Brain microvascular endothelial cell (primary cell): Measurements from ENCODE around the gene CEP97.

ENCODE experiments used
- DNase-seq: peaks from one replicate; pipeline ENCODE4 v3.0.0-alpha.2; 2020
- H3K27ac ChIP-seq: fragments of 250-450 bp; sonication (Bioruptor Pico); 2 replicates; pipeline ENCODE4 v1.5.1; 2020; ENCODE audit warnings: mild to moderate bottlenecking, moderate library complexity
- H3K27me3 ChIP-seq: fragments of 250-450 bp; sonication (Bioruptor Pico); replicated peaks from 2 replicates; pipeline ENCODE4 v1.5.1; 2020; ENCODE audit warnings: mild to moderate bottlenecking
- H3K36me3 ChIP-seq: fragments of 250-450 bp; sonication (Bioruptor Pico); replicated peaks from 2 replicates; pipeline ENCODE4 v1.5.1; 2020; ENCODE audit warnings: mild to moderate bottlenecking
- H3K4me3 ChIP-seq: 2 replicates; pipeline ENCODE4 v1.5.1; 2011; ENCODE audit warnings: low read depth, mild to moderate bottlenecking, control low read depth, low read length, moderate library complexity
- CTCF ChIP-seq: IDR thresholded peaks from 2 replicates; pipeline ENCODE4 v1.5.1; 2011; ENCODE audit warnings: low read depth, mild to moderate bottlenecking, moderate library complexity, low read length, control low read depth, inconsistent platforms; ENCODE audit errors: missing control alignments
- in situ Hi-C: cut with HindIII; loops from 2 replicates; pipeline ENCODE4 v1.10.0; 2017; ENCODE audit warnings: low sequenced_read_pairs, low pct_ligation_motif_present

The CEP97 gene

DNA sequence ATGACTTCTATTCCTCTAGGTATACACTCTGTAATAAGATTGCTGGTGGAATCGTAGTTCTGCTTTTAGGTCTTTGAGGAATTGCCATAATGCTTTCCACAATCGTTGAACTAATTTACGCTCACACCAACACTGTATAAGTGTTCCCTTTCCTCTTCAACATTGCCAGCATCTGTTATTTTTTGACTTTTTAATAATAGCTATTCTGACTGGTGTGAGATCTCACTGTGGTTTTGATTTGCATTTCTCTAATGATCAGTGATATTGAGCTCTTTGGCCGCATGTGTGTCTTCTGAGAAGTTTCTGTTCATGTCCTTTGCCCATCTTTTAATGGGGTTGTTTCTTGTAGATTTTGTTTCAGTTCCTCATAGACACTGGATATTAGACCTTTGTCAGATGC lies 67.4 kb downstream of the CEP97 start:
- DNase-seq: no peak
- in situ Hi-C loops: no loop called here
- H3K4me3 ChIP-seq: no peak overlapping the region
- TF ChIP-seq CTCF: no peak
- peaks cover 15% of the 10 kb centered on the region for H3K36me3 ChIP-seq
- no peaks in the 10 kb centered on the region for H3K27me3 ChIP-seq
- H3K27ac ChIP-seq: no peak overlapping the region

GRCh38 chr3:101796077-101796680 lies 71.8 kb downstream of the CEP97 start:
- Histone ChIP-seq H3K27me3 (no peaks in the 10 kb centered on the region), H3K36me3 (peaks cover 4% of the 10 kb centered on the region), H3K4me3 (no peak overlapping the region), H3K27ac (no peak overlapping the region)
- in situ Hi-C loops: no loop called here
- DNase-seq: no peak
- TF ChIP-seq CTCF: no peak

GRCh38 chr3:101801174-101801573 lies 76.8 kb downstream of the CEP97 start:
- H3K4me3 ChIP-seq: no peak overlapping the region
- DNase-seq: no peak
- in situ Hi-C loops: loop anchor here (25.0 kb wide), 1 partner anchor 736 kb away; no protein-coding TSS in a partner anchor
- peaks cover 11% of the 10 kb centered on the region for H3K36me3 ChIP-seq
- no peak for TF ChIP-seq CTCF
- no peaks in the 10 kb centered on the region for H3K27me3 ChIP-seq
- no peak overlapping the region for H3K27ac ChIP-seq

GRCh38 chr3:101802179-101802578 lies 77.8 kb downstream of the CEP97 start:
- no peak for TF ChIP-seq CTCF
- no peak overlapping the region for H3K4me3 ChIP-seq
- no peak overlapping the region for H3K27ac ChIP-seq
- peaks cover 11% of the 10 kb centered on the region for H3K36me3 ChIP-seq
- DNase-seq: no peak
- H3K27me3 ChIP-seq: no peaks in the 10 kb centered on the region
- in situ Hi-C loops: loop anchor here (25.0 kb wide), 1 partner anchor 735 kb away; no protein-coding TSS in a partner anchor

GRCh38 chr3:101803173-101803782 lies 78.9 kb downstream of the CEP97 start:
- in situ Hi-C loops: loop anchor here (25.0 kb wide), 1 partner anchor 734 kb away; no protein-coding TSS in a partner anchor
- H3K36me3 ChIP-seq: peaks cover 11% of the 10 kb centered on the region
- DNase-seq: peak; percentile 38
- H3K27ac ChIP-seq: no peak overlapping the region
- H3K4me3 ChIP-seq: no peak overlapping the region
- H3K27me3 ChIP-seq: no peaks in the 10 kb centered on the region
- peak; percentile 70 for TF ChIP-seq CTCF
